SH-SY5Y (cell line): ENCODE data around the gene LUC7L.

Experiments used
- GATA2 ChIP-seq: IDR thresholded peaks from 2 replicates; pipeline ENCODE4 v1.6.1; 2011; ENCODE audit warnings: mild to moderate bottlenecking, low read depth, low read length
- GATA3 ChIP-seq: IDR thresholded peaks from 2 replicates; pipeline ENCODE4 v1.6.1; 2011; ENCODE audit warnings: low read depth, mild to moderate bottlenecking, low read length, moderate library complexity

Gene LUC7L, protein sequence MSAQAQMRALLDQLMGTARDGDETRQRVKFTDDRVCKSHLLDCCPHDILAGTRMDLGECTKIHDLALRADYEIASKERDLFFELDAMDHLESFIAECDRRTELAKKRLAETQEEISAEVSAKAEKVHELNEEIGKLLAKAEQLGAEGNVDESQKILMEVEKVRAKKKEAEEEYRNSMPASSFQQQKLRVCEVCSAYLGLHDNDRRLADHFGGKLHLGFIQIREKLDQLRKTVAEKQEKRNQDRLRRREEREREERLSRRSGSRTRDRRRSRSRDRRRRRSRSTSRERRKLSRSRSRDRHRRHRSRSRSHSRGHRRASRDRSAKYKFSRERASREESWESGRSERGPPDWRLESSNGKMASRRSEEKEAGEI

DNA sequence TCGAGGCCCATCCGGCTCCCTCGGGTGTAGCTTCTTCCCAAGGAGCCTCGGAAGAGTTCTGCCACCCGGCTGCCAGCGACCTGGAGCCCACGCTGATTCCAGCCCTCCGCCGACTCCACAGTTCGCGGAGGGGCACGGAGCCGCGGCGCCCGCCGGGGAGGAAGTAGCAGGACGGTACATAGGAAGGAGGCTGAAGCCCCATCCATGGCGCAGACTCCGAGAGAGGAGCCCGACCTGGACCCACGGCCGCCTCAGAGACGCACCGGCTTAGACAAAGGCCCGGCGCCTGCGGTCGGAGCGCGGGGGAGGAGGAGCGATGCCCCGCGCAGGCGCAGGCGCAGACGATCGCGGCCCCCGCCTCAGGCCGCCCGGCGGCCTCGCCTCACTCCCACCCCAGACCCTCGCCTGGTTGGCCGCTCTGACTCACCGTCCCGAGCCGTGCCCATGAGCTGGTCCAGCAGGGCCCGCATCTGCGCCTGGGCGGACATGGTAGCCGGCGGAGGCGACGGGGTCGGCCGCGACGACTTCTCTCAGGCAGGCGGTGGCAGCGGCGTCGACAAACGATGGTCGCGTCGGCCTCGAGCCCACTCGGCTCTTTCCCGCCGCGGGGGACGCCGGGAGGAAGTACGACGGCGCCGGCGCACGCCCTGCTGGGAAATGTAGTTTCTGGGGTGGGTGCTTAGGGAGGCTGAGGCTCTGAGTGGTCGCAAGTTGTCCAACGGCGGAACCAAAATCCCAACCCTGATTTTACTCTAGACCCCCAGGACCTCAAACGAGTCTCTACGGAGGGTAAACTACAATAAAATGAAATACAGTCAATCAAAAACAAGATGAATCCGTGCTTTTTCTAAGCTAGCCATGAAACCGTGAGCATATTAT is at the start of gene LUC7L:
Gene LUC7L, minus strand, starts transcription at position 598 of the 879 bp plus-strand sequence. Its CDS starts 110 bp downstream, at position 488.
- TF ChIP-seq GATA2 (no peak), GATA3 (no peak)

DNA sequence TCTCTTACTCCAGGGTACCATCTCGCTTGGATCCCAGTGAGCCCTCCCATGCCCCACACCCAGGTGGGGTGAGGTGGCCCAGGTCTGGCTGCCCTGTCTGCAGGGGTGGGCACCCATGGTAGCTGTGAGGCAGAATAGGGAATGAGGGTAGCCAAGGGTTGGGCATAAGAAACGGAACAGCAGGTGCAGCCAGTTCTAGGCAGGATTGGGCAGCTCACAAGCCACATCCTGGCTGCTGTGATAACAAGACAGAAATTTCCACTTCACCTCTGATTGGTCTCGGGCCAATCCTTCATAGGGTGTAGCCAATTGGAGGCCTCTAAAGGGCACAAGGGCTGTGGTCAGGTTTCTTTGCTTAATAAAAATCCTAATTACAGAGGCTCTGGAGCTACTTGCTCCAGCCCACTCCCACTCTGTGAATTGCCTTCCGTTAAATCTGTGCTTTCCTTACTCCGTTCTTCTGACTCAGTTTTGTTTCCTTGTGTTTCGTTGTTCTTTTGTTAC is 49.7 kb upstream of the LUC7L start:
- TF ChIP-seq GATA3: no peak
- TF ChIP-seq GATA2: no peak

DNA sequence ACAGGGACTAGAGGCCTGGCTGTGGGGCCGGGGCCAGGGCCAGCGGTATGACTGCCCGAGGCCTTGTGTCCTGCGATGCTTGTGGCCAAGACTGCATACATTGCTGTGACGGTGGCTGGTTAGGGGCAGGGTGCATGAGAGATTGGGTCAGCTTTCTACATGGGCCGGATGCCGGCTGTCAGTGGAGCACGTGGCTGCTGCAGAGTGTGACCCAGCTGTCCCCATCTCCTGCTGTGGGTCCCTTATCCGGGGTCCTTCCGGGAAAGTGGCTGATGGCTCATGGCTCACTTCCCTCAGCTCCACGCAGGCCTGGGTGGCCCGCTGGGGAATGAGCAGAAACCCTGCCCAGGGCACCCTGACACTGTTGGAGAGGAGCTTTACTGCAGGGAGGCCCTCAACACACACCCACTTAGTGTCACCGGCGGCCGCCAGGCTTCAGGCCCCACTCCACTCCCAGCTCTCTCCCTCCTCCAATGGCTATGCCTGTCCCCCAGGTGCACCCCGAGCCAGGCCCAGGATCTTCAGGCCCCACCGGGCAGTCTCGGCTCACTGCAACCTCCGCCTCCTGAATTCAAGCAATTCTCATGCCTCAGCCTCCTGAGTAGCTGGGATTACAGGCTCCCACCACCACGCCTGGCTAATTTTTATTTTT is 47.3 kb upstream of the LUC7L start:
- TF ChIP-seq GATA3 (no peak), GATA2 (no peak)

DNA sequence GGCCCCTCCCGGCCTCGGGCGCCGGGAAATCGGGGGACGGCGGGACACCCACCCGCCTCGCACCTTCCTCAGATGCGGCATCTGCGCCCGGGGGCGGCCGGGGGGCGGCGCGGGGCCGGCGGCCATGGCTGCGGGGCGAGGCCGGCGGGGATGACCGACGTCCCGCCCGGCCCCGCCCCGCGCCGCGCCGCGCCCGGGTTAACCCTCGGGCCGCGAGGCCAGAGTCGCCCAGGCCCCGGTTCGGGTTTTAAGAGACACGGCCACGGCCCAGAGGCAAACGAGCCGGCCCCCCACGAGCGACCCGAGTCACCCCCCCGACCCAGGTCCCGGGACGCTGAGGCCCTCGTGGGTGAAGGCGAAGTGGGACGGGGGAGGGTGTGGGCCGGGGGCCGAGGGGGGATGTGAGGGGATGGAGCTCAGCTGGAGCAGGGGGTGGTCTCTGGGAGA is 46.6 kb upstream of the LUC7L start, which contains the start of gene RGS11:
Gene RGS11, minus strand, starts transcription at position 159 of the 447 bp plus-strand sequence. Its CDS starts 33 bp downstream, at position 126.
- no peak for TF ChIP-seq GATA3
- no peak for TF ChIP-seq GATA2

DNA sequence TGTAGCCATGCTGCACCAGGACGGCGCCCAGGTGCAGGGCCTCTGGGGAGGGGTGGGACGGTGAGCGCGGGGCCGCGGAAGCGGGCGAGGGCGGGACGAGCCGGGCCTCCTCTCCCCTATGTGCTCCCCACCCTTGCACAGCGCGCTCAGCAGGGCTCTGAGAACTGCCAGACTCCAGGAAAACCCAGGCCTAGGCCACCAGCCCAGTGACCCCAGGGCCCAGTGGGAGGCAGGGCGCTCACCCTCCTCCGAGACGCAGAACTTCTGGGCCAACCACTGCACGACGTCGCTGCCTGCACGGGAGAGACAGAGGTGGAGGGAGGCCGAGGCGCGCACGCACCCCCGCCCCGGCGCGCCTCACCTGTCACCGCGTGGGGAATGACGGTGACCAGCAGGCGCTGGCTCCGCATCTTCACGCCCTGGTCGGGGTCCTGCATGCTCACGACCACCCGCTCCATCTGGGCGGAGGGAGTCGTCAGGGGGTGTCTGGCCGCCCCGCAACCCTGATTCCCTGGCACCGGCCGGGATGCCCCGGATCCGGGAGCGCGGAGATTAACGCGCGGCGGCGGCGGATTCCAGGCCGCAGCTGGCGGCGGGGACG is 45.9 kb upstream of the LUC7L start:
- no peak for TF ChIP-seq GATA3
- TF ChIP-seq GATA2: no peak

DNA sequence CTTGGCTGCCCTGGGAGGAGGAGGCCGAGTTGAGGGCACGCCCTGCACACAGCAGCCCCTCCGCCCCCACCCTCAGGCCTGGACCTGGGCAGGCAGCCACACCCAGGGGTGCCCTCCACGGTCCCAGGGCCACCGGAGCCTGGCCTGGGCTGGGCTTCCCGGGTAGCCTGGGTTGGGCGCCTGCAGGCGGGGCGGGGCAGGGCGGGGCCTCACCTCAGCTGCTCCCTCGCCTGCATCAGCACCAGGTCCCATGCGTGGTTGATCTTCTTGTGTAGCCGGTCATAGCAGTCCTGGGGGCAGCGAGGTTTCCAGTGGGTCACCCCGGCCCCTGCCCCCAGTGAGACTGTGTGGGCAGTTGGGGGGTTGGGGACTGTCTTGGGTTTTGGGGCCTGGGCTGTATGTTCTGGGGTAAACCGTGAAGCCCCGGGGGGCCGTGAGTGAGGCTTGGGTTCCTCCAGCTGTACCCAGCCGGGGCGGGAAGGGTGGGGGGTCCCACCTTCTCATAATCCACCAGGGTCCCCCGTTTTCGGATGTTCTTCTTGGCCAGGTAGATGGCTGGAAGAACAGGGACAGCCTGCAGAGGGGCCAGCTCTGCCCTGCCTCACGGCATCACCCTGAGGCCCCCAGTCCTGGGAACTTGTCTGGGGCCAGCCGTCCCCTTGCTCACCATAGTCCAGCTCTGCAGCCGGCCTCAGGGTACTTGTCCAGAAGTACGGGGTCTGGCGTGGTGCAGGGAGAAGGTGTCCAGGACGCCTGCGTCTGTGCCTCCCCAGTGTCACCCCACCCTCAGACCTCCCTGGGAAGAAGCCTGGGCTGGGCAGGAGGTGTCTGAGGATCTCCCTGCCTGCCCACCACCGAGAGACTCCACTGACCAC is 44.5 kb upstream of the LUC7L start:
- TF ChIP-seq GATA3 (no peak), GATA2 (no peak)

DNA sequence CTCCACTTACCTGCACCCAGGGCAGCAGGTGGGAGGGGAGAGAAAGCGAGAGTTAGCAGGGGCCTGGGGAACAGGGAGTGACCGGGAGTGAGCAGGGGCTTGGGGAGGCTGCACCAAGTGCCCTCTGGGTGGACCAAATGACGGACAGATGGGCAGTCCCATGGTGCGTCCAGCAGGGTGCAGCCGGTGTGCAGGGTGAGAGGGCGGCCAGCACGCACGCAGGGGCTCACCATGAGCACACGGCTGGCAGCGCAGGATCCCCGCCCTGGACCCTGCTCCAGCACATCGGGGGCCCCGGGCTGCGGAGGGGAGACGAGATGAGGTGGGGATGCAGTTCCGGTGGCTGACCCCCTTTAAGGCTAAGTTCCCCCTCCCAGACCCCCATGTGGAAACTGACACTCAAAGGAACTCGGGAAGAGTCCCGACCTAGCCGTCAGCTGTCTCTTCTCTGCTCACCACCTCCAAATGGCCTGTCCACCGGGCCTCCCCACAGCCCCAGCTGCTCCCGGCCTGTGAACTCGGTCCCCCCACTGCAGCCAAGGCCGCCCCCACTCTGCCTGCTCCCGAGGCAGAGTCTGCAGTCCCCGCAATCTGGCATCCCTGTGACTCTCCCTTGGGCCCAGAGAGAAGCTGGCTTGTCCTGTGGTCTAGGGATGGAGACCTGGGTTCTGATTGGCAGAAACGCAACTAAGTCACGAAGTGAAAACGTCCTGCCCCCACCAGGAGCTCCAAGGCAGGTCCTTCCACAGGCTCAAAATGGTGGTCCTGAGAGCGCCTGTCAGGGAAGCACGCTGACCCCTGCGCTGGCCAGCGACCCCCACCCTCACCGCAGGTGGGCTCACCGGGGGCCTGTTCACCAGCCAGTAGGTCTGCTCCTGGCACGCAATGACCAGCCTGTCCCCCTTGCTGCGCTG is 43.6 kb upstream of the LUC7L start:
- no peak for TF ChIP-seq GATA3
- no peak for TF ChIP-seq GATA2

DNA sequence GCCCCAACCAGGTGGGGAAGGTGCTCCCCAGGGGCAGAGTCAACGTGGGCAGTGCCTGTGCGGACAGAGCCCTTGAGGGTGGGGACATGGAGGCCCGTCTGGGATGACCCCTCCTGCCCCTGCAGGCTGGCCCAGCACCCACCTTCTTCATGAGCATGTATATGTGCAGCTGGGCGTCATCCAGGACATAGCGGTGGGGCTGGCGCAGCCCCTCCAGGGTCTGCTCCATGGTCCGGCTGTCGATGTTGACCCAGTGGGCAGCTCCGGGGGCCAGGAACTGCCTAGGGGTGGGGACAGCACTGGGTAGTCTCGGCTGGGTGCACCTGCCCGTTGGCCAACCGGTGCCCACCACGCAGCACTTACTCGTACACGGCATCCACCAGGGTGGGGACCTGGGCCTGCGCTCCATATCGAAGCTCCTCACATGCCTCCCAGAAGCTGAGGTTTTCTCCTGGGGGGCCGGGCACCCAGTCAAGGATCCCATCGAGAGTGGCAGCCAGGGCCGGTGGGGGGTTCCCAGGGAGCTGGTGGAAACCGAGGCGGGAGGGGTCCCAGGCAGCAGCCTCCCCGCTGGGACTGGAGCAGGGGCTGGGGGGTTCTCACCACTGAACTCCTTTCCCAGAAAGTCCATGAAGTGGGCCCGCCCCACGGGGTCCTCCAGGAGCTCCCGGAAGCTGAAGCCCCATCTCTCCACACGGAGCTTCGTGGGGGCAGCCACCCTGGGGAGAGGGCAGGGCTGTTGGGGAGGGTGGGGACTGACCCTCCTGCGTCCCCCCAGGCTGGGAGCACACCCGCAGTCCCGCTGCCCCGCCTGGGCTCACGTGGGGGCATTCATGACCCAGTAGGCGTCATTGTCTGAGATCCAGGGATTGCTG is 41.4 kb upstream of the LUC7L start:
- TF ChIP-seq GATA2 (no peak), GATA3 (no peak)

DNA sequence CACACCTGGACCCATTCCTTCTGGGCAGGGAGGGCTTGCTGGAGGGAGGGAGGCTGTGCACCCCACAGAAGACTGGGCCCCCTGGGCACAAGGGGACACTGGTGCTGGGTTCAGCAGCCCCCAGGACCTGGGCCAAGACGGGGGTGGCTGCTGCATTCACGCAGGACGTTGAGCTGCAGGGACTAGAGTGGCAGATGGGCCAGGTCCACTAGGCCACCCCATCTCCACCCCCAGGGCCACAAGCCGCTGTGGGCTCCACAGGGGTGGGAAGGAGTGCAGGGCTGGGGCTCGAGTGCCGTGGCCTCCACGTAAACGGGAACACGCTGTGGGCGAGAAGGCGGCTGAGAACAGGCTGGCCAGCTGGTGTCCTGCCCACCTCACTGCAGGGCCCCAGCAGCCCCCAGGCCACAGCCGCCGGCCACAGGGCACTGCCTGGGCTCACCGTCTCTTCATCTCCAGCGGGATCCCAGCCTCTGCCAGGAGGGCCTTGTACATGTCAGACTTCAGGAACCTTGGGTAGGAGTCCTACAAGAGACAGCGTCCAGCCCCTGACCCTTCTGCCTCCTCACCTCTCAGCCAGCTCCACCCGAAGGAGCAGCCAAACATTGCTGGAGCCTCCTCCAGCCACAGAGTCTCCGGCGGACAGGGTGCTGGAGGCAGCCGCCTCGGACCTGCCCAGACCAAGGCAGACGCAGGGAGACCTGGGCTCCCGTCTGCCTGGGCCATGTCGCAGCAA is 40.0 kb upstream of the LUC7L start:
- TF ChIP-seq GATA2 (no peak), GATA3 (no peak)

DNA sequence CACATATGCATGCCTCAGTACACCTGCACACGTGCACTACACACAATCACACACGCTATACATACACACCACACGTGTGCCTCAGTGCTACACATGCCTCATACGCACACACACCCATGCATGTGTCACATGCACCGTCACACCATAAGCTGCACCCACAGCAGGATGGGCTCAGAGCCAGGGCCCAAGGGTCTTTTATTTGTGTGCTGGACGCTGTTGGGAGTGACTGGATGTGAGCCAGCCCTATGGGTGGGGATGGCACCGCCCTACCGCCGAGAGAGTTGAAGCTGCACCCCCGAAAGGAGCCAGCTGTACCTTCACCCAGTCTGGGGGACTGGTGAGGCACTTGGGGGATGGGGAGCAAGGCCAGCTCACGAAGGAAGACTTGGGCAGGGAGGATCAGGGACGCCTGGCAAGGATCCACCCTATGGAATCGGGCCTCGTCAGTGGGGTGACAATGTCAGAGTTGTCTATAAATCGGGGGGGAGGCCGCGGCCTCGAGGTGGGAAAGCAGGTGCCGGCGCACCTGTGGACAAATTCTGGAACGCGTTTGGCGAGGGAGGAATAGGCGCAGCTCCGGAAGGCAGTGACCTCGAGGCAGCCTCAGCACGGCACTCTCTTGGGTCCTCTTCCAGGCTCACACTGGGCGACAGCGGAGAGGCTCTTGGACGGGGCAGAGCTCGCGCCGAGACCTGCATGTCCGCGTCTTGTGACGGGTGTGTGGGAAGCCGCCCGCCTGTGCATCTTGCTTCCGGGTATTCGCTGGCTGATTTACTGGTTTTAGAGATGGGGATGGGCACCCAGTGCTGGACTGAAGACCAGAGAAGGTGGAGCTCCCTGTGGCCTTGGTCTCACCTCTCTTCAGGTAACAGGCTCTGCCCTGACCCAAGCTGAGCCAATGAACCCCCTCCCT is 39.1 kb upstream of the LUC7L start:
- TF ChIP-seq GATA2 (no peak), GATA3 (no peak)
